GM12865 (cell line): Measurements from ENCODE around the gene PRKAA1.
A peak's percentile ranks its signal among the peaks of the same experiment; 100 is the strongest.
"Not testable (repeated sequence)": the region's sequence is repeated elsewhere in the genome, so short reads cannot be mapped to it uniquely, and the experiment has no call there.

ENCODE experiments used
- DNase-seq: peaks from one replicate; pipeline ENCODE4 v3.0.0; 2010; ENCODE audit warnings: low read depth
- H3K4me3 ChIP-seq: 2 replicates; pipeline ENCODE4 v1.5.1; 2011; ENCODE audit warnings: mild to moderate bottlenecking, low read depth, low read length, control low read depth
- CTCF ChIP-seq: IDR thresholded peaks from 2 replicates; pipeline ENCODE4 v1.5.1; 2011; ENCODE audit warnings: low read length, control low read depth, low read depth, inconsistent platforms; ENCODE audit not compliant: insufficient read depth; ENCODE audit errors: missing control alignments

PRKAA1 gene

DNA sequence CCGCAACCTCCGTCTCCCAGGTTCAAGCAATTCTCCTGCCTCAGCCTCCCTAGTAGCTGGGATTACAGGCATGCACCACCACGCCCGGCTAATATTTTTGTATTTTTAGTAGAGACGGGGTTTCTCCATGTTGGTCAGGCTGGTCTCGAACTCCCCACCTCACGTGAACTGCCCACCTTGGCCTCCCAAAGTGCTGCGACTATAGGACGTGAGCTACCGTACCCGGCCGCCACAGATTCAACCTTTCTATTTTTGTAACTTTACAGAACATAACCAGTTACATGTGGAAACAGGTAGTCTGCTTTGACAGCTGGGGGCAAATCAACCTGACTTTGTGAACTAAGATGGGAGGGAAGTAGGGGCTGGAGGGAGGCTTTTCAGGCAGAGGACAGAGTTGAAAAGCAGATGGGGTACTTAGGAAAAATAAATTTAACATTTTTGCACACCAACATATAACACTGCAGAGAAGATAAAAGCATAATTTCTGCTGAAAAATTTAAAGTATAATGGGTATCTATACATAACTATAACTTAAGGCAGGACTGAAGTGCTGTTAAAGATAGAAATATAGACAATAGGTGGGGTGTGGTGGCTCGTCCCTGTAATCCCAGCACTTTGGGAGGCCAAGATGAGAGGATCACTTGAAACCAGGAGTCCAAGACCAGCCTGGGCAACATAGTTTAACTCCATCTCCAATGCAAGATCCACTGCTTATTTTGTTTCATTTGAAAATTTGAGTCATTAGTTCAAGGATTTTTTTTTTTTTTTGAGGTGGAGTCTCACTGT lies 31.8 kb upstream of the PRKAA1 start:
- TF ChIP-seq CTCF, result no peak
- DNase-seq, result no peak
- H3K4me3 ChIP-seq, result no peak overlapping the region

GRCh38 chr5:40828690-40829661 lies 30.8 kb upstream of the PRKAA1 start:
- H3K4me3 ChIP-seq, result no peak overlapping the region
- no peak for TF ChIP-seq CTCF
- no peak for DNase-seq

- H3K4me3 ChIP-seq, result no peak overlapping the region
These were observed 30.0 kb upstream of the PRKAA1 start for GRCh38 chr5:40828021-40828631.

GRCh38 chr5:40827188-40827977 lies 29.2 kb upstream of the PRKAA1 start:
- TF ChIP-seq CTCF, result no peak
- no peak overlapping the region for H3K4me3 ChIP-seq
- DNase-seq, result no peak

More at GRCh38 chr5:40828021-40828631, 30.0 kb upstream of the PRKAA1 start:
- no peak for TF ChIP-seq CTCF
- DNase-seq, result no peak

DNA sequence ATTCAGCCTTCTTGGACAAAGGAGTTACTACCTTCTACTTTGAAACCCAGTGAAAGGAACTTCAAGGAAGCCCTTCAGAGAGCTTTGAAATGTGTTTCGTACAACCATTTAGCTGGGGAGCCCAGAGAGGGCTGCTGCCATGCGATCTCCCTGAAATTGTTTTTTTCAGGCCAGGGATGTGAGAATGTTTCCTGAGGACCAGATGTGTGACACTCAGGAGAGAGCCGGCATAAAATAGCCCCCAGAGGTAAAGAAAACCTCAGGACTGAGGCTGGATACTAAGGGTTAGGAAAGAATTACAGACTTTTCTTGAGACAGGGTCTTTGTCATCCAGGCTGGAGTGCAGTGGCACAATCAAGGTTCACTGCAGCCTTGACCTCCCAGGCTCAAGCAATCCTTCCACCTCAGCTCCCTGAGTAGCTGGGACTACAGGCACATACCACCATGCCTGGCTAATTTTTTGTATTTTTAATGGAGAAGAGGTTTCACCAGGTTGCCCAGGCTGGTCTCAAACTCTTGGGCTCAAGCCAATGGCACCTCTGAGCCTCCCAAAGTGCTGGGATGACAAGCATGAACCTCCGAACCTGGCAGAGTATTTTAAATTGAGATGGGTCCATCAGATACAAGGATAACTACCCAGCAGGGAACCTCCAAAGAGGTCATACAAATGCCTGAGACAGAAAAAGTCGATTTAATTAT lies 28.5 kb upstream of the PRKAA1 start:
- H3K4me3 ChIP-seq, result no peak overlapping the region
- no peak for DNase-seq
- TF ChIP-seq CTCF, result no peak

- peak; percentile 30 for DNase-seq
- H3K4me3 ChIP-seq, result not testable (repeated sequence)
These were observed 27.4 kb upstream of the PRKAA1 start for GRCh38 chr5:40825461-40826043.
